Right forelimb (tissue), 1 donor: ENCODE results near the gene NR5A2.

Experiments used
- DNase-seq: peaks from one replicate; pipeline ENCODE4 v3.0.0-alpha.2; 2018

NR5A2 gene

DNA sequence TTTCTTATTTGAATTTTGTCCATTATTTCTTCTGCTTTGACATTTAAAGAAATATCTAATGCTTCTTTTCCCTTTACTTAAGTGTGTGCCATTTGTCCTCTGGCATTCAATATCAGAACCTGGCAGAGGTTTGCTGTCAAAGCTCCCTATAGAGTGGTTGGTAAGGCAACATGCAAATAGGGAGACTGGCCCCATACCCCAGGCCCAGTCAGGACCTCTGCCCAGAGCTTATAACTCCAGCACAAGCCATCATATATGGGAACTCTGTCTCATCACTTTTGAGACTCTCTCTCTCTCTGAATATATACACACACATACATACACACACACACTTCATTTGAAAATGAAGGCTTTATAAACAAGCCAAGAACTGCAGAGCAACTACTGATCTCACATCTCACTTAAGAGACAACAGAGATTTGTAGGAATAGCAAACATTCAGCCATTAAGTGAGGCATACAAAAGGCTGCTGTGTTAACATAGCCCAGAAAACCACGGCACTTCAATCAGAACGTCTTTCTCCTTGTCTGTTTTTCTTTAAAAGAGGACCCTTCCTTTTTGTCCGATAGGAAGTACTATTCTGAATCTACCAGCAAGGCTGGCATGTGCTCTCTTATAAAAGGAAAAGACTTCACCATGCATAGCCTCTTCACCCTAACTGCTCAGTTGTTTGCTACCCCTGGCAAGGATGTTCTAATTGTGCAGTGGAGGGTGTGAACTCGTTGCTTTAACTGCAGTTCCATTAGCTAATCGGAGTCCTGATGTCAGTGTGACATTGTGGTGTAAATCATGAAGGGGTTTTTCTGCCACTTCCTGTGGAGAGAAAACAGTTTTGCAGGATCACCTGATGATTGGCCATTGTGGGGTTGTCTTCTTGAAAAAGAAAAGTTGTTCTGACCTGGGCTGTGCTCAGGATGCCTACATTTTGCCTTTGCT, 101.7 kb downstream of the NR5A2 start:
- no peak for DNase-seq

DNA sequence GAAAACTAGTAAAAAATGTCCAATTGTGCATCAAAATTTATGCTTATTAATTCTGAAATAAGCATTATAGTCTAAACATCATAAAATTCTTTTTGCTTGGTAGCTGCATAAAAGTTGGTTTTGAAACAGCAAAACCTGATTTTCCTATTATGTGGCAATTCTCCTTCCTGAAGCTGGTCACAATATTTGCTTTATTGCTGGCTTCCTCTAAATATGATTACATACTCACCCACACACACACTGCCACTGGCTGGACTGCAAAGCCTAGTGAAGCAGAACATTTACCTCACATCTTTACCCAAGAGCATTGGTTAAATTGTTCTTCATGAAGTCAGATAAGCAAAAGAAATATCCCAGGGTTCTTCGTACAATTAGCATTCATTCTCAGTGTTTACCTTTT, 103.0 kb downstream of the NR5A2 start:
- no peak for DNase-seq

DNA sequence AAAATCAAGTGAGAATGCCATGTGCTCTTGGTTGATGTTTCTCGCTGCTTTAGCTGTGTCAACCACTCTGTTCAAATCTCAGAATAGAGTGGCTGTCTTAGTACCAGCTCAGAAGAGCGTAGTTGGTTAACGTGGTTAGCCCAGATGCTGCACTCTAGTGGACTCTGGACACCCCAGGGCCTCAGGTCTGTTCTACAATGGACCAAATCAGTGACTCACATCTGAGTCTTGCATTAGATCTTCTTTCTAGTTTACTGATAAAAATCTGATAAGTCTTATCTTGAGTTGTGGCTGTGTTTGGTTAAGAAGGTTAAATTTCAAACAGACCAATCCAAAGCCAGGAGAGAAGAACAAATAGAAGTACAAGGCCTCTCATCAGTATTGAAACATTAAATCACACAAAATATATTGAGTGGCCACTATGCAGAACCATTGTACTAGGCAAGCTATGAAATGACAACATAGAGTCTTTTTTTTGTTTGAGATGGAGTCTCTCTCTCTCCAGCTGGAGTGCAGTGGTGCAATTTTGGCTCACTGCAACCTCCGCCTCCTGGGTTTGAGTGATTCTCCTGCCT, 104.1 kb downstream of the NR5A2 start:
- DNase-seq: no peak

DNA sequence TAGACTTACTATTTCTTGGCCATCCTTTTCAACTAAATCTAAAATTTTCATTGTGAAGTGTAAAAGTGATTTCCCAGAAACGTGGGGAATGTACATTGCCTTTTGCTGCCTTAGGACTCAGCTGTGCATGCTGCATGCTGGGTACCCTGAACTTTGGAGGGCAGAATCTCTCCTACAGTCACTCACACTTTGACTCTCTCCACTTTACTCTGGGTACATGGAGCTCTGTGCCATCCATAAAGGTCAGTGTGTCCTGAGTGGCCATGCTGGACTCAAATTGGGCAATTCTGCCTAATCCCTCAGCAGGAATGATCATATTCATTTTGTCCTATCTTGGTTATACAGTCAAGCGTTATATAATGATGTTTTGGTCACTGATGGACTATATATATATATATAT, 105.6 kb downstream of the NR5A2 start:
- no peak for DNase-seq

DNA sequence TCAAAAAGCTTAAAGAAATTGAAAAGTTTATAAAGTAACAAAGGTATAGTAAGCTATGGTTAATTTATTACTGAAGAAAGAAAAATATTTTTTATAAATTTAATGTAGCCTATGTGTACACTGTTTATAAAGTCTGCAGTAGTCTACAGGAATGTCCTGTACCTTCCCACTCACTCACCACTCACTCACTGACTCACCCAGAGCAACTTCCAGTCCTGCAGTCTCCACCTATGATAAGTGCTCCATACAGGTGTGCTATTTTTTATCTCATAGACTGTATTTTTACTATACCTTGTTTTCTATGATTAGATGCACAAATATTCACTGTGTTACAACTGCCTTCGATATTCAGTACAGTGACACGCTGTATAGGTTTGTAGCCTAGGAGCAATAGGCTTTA, 106.6 kb downstream of the NR5A2 start:
- DNase-seq: no peak

DNA sequence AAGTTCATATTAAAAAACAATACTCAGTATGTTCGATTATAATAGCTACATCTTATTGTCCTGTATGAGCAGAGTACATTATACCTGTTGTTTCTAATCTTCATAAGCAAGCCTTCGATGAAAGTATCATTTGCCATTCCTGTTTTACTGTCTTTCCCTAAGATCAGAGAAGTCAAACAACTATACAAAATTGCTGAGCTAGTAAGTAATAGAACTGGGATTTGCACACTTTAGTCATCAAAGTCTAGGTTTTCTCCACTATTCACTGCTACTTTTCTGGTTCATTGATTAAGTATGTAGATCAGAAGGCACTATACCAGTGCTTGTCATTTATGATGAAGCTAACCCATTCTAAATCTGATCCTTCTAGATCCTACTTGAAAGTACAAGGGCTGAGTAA, 108.9 kb downstream of the NR5A2 start:
- no peak for DNase-seq

DNA sequence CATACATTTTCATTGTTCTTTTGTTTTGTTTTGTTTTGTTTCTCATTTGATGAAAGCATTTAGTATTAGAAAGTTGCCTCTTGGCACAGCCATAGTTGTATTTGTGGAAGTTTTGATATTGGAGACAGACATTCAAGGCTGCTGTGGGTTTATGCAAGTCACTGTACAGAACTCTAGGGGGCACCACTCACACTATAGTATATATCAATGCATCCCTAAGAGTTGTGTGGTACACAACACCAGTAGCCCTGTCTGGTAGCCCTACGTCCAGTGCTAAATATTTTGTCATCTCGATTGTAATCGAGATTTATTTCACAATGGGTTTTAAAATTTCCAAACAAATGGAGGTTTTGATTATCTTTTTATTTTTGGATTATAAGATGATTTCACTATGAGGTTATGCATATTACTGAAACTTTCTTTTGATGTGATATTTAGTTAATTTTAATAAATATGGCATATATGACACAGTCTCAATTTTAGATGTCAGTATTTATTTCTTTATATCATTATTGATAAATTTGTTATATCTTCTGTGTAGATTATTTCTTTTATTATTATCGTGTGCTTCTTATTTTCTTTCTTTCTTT, 112.2 kb downstream of the NR5A2 start:
- DNase-seq: no peak

DNA sequence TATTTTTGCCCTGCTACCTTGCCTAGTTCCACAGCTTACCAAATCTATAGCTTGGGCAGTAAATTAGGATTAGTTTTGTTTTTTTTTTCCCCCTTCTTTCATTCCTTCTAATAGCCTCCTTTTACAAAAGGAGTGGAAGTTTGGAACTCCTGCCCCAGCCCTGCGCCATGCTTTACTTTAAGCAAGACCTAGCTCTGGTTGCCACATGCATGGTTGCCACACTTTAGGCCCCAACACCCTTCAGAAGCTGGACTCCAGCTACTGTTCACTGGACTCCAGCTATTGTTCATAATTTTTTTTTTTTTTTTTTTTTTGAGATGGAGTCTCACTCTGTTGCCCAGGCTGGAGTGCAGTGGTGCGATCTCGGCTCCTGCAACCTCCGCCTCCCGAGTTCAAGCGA, 115.8 kb downstream of the NR5A2 start:
- DNase-seq: no peak

DNA sequence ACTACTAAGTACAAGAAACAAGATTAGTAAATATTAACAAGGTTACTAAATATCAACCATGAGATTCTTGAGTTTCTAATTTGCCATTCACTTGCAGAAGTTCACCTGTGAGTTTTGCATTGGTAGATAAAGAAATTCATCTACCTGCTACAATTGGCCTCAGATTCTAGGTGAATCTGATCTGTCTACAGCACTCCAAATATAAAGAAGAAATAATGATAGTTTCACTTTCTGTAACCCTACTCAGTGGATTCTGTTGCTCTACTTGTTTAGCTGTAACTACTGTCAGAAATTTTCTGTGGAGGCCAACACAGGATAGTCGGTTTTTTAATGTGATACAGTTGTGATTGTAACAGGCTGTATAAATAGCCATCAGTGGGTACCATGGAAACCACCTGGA, 118.6 kb downstream of the NR5A2 start:
- no peak for DNase-seq

DNA sequence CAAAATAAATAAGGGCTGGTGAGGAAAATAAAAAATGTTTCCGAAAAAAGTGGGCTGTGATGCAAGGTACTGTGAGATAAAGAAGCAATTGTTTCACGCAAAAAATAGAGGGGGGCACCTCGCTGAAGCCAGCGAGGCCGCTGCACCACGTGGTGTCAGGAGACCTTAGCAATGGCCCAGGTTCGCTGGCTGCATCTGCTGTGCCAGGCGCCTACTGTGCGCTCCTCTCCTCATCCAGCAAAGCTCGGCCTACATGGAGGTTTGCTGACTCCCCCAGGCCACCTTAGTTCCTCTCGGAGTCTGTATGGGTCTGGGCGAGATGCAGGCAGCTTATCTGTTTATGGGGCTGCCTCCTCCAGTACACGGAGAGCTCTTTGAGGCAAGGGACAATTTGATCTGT, 119.6 kb downstream of the NR5A2 start:
- DNase-seq: no peak

DNA sequence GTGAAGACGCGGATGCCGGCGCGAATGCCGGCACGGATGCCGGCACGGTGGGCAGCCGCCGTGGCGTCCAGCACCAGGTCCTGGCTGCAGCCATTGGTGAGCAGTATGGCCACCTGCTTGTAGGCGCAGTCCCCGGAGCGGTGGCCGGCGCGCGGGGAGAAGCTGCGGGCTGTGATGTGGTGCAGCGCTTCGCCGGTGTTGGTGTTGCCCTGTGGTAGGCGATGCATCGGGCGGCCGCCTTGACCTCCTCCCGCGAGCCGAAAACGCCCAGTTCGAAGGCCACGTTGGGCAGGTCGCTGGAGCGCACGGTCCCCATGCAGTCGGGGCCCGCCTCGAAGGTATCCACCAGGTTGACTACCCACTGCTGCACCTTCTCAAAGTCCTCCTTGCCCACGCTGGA, 120.2 kb downstream of the NR5A2 start:
- no peak for DNase-seq

DNA sequence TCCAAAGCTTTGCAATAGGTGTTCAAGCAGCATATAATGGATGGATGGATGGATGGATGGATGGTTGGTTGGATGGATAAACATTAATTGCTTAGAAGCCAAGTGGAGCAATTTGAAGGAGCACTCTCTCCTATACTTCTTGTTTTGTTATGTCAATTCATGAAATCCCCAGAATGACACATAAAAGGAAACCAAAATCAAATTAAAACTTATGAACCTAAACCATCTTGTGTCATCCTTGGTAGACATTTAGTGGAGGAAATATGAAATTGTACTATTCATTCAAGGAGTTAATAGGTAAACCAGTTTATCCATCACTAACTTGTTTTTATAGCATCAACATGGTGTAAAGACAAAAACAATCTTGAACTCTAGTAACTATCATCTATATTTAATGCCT, 122.5 kb downstream of the NR5A2 start:
- no peak for DNase-seq

DNA sequence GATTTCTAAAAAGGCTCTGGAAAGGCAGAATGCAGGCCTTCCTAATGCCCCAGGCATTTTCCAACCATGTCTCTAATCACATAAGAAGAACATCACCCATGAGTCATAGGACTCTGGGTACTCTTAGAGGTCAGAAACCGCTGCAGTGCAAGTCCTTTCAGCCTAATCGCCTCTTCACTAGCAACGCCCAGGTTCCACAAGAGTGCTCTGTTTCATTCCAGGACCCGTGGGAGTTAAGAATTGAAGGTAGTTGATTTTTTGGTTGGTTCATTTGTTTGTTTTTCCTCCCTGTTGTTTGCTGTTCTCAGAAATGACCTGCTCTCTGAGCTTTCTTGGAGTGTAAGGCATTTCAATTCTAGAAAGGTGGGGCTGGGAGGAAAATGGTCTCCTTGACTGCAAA, 123.2 kb downstream of the NR5A2 start:
- no peak for DNase-seq

DNA sequence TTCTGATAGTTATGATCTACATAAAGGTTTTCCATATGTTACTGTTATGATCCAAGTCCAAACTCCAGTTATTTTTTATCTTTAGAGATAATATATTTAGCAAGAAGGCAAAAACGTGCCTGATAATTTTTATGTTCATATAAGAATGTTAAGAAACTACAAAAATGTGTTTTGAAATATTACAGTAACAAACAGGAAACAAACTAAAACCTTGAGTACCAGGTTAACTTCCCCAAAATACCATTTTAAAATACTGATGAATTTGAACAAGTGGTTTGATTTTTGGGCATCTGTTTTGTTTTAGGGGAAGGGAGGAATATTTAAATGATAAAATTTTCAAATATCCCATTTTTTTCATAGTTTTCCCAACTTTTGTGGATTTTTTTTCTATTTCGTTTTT, 124.8 kb downstream of the NR5A2 start:
- no peak for DNase-seq

DNA sequence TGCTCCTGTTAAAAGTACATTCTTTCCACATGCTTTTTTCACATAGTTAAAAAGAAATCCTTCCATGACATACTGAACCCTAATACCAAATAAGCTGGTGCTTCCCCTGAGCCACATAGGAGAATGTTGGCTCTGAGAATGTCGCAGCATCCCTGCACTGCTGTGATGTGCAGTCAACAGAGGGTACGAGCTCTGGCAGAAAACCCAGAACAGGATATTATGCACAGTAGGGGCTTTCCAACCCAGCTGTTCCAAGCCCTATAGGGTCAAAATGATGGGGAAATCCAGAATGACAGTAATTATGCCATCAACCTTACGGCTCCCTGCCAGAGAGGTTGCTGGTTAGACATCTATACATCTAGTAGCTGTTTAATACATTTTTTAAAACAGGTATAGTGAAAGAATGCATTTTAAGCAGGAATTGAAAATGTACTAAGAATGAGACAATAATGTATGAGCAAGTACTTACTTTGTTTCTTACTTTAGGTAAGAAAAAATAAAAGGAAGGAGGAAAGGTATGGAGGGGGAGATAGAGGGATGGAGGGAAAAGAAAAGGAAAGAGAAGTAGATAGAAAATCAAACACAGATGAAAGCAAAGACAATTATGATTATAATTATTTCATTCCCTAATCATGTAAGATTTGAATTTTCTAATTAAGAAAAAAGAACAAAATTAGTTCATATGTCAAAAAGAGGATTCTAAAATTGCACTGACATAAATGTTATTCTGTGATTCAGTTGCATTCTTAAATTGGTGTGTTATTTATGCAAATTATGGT, 126.0 kb downstream of the NR5A2 start:
- no peak for DNase-seq

DNA sequence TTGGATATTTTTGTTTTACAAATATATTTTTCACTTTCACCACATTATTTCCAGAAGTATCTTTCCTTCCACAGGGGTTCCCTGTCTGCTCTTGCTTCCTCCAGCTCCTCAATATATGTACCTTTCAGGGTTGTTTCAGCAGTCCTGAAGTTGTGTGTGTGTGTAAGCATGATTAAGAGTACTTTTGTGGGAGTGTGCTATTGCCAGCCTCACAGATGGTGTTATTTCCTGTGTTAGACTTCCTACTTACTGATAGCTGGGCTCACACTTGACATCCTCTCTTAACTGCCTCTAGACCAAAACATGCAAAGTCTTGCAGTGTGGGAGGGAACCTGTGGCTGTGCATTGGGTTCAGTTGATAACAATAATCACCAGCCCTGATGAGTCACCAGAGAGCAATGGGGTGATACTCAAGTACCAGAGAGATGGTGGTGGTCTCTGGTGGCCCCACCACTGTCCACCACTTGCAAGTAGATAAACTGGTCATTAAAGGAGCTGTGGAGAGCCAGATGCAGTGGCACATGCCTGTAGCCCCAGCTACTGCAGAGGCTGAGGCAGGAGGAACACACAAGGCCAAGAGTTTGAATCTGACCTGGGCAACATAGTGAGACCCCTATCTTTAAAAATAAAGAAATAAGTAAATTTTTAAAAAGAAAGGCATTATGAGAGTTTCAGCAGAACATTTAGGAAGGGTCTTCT, 126.7 kb downstream of the NR5A2 start:
- DNase-seq: no peak

DNA sequence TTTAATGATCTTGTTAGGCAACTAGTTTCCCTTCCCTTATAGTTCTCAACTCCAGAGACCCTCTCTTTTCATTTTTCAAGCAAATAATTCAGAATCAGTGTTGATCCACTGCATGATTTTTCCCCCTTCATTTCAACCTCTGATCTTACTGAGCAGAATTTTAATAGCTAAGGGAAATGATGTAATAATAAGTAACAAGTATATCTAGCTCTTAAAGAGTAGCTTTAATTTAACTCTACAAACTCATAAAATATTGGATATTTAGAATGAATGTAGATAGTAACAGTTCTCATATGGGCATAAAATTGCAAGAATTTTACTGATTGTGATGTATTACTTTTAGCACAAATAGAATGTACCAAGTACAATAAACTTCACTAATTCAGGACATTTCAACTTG, 130.2 kb downstream of the NR5A2 start:
- no peak for DNase-seq

DNA sequence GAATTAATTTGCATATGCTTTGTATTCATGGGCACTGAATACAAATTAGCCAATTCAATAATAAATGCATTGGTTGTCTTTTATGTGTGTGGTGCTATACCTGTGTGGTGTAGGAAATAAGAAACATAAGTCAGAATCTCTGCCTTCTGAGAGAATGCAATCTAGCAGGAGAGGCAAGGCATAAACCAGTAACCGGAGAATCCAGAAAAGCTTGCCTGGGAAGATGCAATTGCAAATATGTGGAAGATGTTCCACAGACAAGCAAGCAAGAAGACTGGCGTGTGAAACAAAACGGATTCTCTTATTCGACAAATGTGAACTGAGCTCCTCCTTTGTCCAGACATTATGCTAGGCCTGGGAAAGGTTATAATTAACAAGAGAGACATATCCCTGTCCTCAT, 134.3 kb downstream of the NR5A2 start:
- DNase-seq: no peak

DNA sequence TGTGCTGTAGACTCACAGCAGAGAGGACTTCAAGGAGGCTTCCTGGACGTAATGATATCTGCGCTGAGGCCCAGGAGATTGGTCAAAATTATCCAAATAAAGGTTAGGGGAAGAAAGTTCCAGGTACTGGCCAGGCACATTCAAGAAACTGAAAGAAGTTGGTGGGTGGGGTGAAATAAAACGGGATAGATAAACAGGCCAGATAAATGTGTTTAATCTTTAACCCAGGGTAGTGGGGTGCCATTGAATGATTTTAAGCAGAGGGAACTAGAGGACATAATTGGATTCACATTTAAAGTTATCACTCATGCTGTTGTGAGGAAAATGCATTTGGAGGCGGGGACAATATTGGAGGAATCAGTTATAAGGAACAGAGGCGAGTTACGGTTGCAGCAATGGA, 134.7 kb downstream of the NR5A2 start:
- DNase-seq: no peak

DNA sequence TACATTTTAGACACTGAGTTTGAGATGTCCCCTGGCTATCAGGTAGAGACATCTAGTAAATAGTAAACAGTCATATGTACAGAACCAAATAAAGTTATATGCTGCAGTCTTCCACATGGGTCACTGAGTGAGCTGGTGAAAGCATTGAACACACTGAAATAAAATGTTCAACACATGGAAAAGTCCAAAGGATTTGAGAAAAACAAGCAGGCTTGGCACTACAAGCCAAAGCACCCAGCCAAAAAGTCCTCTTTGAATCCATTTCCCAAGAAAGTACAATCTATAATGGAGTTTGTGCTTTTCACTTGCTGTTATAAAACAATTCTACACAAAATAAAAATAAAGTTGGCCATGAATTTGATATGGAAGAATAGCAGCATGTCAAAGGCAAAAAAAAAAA, 135.4 kb downstream of the NR5A2 start:
- no peak for DNase-seq

DNA sequence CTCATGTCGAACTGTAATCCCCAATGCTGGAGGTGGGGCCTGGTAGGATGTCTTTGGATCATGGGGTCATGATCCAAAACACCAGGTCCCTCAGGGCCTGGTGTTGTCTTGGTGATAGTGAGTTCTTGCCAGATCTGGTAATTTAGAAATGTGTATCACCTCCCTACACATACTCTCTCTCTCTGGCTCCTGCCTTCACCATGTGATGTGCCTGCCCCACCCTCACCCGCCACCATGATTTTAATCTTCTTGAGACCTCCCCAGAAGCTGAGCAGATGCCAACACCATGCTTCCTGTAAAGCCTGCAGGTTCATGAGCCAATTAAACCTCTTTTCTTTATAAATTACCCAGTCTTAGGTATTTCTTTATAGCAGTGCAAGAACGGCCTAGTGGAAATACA, 136.4 kb downstream of the NR5A2 start:
- no peak for DNase-seq

DNA sequence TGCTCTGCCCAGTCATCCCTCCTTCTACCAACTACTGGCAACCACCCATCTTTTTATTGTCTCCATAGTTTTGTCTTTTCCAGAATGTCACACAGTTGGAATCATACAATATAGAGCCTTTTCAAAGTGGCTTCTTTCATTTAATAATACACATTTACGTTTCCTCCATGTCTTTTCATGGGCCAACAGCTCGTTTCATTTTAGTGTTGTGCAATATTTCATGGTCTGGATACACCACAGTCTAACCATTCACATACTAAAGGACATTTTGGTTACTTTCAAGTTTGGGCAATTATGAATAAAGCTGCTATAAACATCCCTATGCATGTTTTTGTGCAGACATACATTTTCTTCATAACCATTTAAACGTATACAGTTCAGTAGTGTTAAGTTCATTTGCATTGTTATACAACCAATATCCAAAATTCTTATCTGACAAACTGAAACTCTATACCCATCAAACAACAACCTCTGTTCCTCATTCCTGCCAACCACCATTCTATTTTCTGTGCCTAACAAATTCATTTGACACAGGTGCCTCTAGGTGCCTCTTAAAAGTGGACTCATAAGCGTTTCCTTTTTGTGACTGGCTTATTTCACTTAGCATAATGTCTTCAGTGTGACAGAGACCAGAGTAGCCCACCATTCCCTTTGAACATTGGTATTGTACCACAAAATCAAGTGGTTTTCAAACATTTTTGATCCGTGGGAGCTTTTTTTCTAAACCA, 138.1 kb downstream of the NR5A2 start:
- DNase-seq: no peak
